Measurements from ENCODE around the gene CHD2. TPM values are rescaled to one million over a fixed set of nuclear protein-coding genes. Genes with fewer than 3 reads are reported as not detected.

The CHD2 gene
- total and polyA plus RNA-seq, 4 donors = 13.9 to 90.2 (median 49.4) TPM

- Histone ChIP-seq H3K4me3 (ENCODE audit: low read depth in 1 of 3, low read length in 3 of 3) (no peak overlapping the region), H3K27me3 (ENCODE audit: control insufficient read depth in 4 of 4, insufficient read depth in 4 of 4, low read length in 3 of 4) (peaks cover 2 to 21% (median 8%) of the 10 kb centered on the region in 4 donors), H3K36me3 (ENCODE audit: control insufficient read depth in 4 of 4, insufficient read depth in 3 of 4, low read depth in 1 of 4, low read length in 3 of 4) (no peaks in the 10 kb centered on the region), H3K9ac (ENCODE audit: low read depth in 1 of 2, low read length in 2 of 2) (no peak overlapping the region), H3K9me3 (ENCODE audit: control insufficient read depth in 4 of 4, low read length in 3 of 4) (no peaks in the 10 kb centered on the region), H3K4me1 (ENCODE audit: control insufficient read depth in 4 of 4, insufficient read depth in 4 of 4, low read length in 3 of 4) (peaks cover 7 to 15% (median 9%) of the 10 kb centered on the region in 4 donors), H3K27ac (ENCODE audit: low read depth in 1 of 2, low read length in 2 of 2) (no peak overlapping the region)
- no peak for DNase-seq (ENCODE audit: low spot score)
- 80% methylated on average over 5 of the region's 5 CpGs for WGBS
- no peak for TF ChIP-seq YY1 (IDR thresholded peaks at IDR 0.05)
- no peak for TF ChIP-seq HNF4G (IDR thresholded peaks at IDR 0.05)
- TF ChIP-seq FOXA2 (IDR thresholded peaks at IDR 0.05) = no peak
- no peak for TF ChIP-seq GABPA (IDR thresholded peaks at IDR 0.05 in 1 of 2, conservative IDR thresholded peaks at IDR 0.05 in 1 of 2)
- TF ChIP-seq RXRA (IDR thresholded peaks at IDR 0.05) = no peak
- no peak for TF ChIP-seq ZBTB33 (IDR thresholded peaks at IDR 0.05)
- no peak for TF ChIP-seq EGR1 (IDR thresholded peaks at IDR 0.05; ENCODE audit: low read depth in 2 of 2)
- no peak for TF ChIP-seq CTCF (IDR thresholded peaks at IDR 0.05; ENCODE audit: low read depth, low read length, missing input control)
- no peak for TF ChIP-seq FOXA1 (IDR thresholded peaks at IDR 0.05)
- TF ChIP-seq TAF1 (conservative IDR thresholded peaks at IDR 0.05) = no peak
- TF ChIP-seq MAX (IDR thresholded peaks at IDR 0.05) = no peak
- no peak for TF ChIP-seq REST (IDR thresholded peaks at IDR 0.05)
- TF ChIP-seq SP1 (IDR thresholded peaks at IDR 0.05) = no peak
- TF ChIP-seq ATF3 (IDR thresholded peaks at IDR 0.05) = no peak
These were observed 176.8 kb downstream of the CHD2 start for GRCh38 chr15:93076875-93077274.

Other genes with a start within 250 kb of the CHD2 start
- gene FAM174B, start 244.5 kb upstream of the CHD2 start, total RNA-seq = 1 to 10 TPM; 2.5 to 3.8 TPM
- 1 to 10 TPM; 3.7 to 4.5 TPM for gene FAM174B, start 244.5 kb upstream of the CHD2 start, polyA plus RNA-seq
- gene RGMA, start 188.9 kb downstream of the CHD2 start, total RNA-seq = under 1 TPM in 1 of 2 donors, not detected in 1; 0.33 TPM
- gene RGMA, start 188.9 kb downstream of the CHD2 start, polyA plus RNA-seq = under 1 TPM; 0.15 to 0.18 TPM